Measurements from ENCODE around the gene NOP9.
"Not testable (repeated sequence)": the region's sequence is repeated elsewhere in the genome, so short reads cannot be mapped to it uniquely, and the experiment has no call there.

Gene NOP9

GRCh38 chr14:24347134-24347533 is 47.5 kb downstream of the NOP9 start:
- TF ChIP-seq FOXA1 (IDR thresholded peaks at IDR 0.05) (no peak), CTBP1 (IDR thresholded peaks at IDR 0.05; ENCODE audit: borderline replicate concordance) (no peak), SP1 (IDR thresholded peaks at IDR 0.05) (no peak), ELF4 (IDR thresholded peaks at IDR 0.05) (no peak), NFRKB (IDR thresholded peaks at IDR 0.05) (no peak), BHLHE40 (IDR thresholded peaks at IDR 0.05; ENCODE audit: borderline replicate concordance) (no peak), LEF1 (IDR thresholded peaks at IDR 0.05; ENCODE audit: borderline replicate concordance) (no peak), L3MBTL2 (conservative IDR thresholded peaks at IDR 0.05) (no peak), SUZ12 (IDR thresholded peaks at IDR 0.05) (no peak), TARDBP (IDR thresholded peaks at IDR 0.05) (no peak), FOXK2 (IDR thresholded peaks at IDR 0.05) (no peak), FOXM1 (IDR thresholded peaks at IDR 0.05; ENCODE audit: borderline replicate concordance) (no peak), ARNT (IDR thresholded peaks at IDR 0.05) (no peak), PKNOX1 (IDR thresholded peaks at IDR 0.05) (no peak), ZNF384 (IDR thresholded peaks at IDR 0.05) (no peak), HDGF (IDR thresholded peaks at IDR 0.05; ENCODE audit: borderline replicate concordance) (no peak)
- POLR2A ChIA-PET: interaction anchor here (0.7 to 1.2 kb wide), 2 partner anchors 9 to 85 kb away, joined by 3 read pairs; no protein-coding TSS in a partner anchor
- DNase-seq (ENCODE audit: extremely low spot score): no peak
- CTCF ChIA-PET: interaction anchor here (1.5 to 3.7 kb wide), 3 partner anchors 11 to 85 kb away, joined by 3 to 17 read pairs (median 4); no protein-coding TSS in a partner anchor

- TF ChIP-seq TARDBP (IDR thresholded peaks at IDR 0.05) (no peak), ELF4 (IDR thresholded peaks at IDR 0.05) (no peak), NFRKB (IDR thresholded peaks at IDR 0.05) (no peak), PKNOX1 (IDR thresholded peaks at IDR 0.05) (no peak), FOXM1 (IDR thresholded peaks at IDR 0.05; ENCODE audit: borderline replicate concordance) (no peak), SP1 (IDR thresholded peaks at IDR 0.05) (no peak), SUZ12 (IDR thresholded peaks at IDR 0.05) (no peak), FOXK2 (IDR thresholded peaks at IDR 0.05) (no peak), LEF1 (IDR thresholded peaks at IDR 0.05; ENCODE audit: borderline replicate concordance) (no peak), CTBP1 (IDR thresholded peaks at IDR 0.05; ENCODE audit: borderline replicate concordance) (no peak), FOXA1 (IDR thresholded peaks at IDR 0.05) (no peak), ARNT (IDR thresholded peaks at IDR 0.05) (no peak)
- DNase-seq (ENCODE audit: extremely low spot score): no peak
- POLR2A ChIA-PET: no interaction called here
- CTCF ChIA-PET: interaction anchor here (0.7 to 3.7 kb wide), 3 partner anchors 38 to 268 kb away, joined by 3 to 17 read pairs (median 6); no protein-coding TSS in a partner anchor
Measured at GRCh38 chr14:24348186-24348585, 48.5 kb downstream of the NOP9 start.

GRCh38 chr14:24349742-24350141 is 50.1 kb downstream of the NOP9 start:
- TF ChIP-seq L3MBTL2 (conservative IDR thresholded peaks at IDR 0.05) (no peak), FOXM1 (IDR thresholded peaks at IDR 0.05; ENCODE audit: borderline replicate concordance) (no peak), FOXK2 (IDR thresholded peaks at IDR 0.05) (no peak), ELF4 (IDR thresholded peaks at IDR 0.05) (no peak), BHLHE40 (IDR thresholded peaks at IDR 0.05; ENCODE audit: borderline replicate concordance) (no peak), NFRKB (IDR thresholded peaks at IDR 0.05) (no peak), SUZ12 (IDR thresholded peaks at IDR 0.05) (no peak), CTBP1 (IDR thresholded peaks at IDR 0.05; ENCODE audit: borderline replicate concordance) (no peak), TARDBP (IDR thresholded peaks at IDR 0.05) (no peak), ZNF384 (IDR thresholded peaks at IDR 0.05) (no peak), ARNT (IDR thresholded peaks at IDR 0.05) (no peak), PKNOX1 (IDR thresholded peaks at IDR 0.05) (no peak), SP1 (IDR thresholded peaks at IDR 0.05) (no peak), LEF1 (IDR thresholded peaks at IDR 0.05; ENCODE audit: borderline replicate concordance) (no peak), HDGF (IDR thresholded peaks at IDR 0.05; ENCODE audit: borderline replicate concordance) (no peak), FOXA1 (IDR thresholded peaks at IDR 0.05) (no peak)
- ChIA-PET CTCF (interaction anchor here (1.5 kb wide), 1 partner anchor 16 kb away, joined by 4 read pairs; no protein-coding TSS in a partner anchor), POLR2A (interaction anchor here (0.7 kb wide), 1 partner anchor 234 kb away, joined by 3 read pairs; no protein-coding TSS in a partner anchor)
- no peak for DNase-seq (ENCODE audit: extremely low spot score)

- CTCF ChIA-PET: interaction anchor here (0.7 to 2.0 kb wide), 6 partner anchors 11 to 80 kb away, joined by 3 to 13 read pairs (median 6); no protein-coding TSS in a partner anchor
- POLR2A ChIA-PET: interaction anchor here (0.8 to 2.2 kb wide), 3 partner anchors 11 to 91 kb away, joined by 3 to 13 read pairs (median 7); partner anchors contain the start of genes CBLN3, KHNYN, RIPK3 and SDR39U1
- no peak for DNase-seq (ENCODE audit: extremely low spot score)
- TF ChIP-seq LEF1 (IDR thresholded peaks at IDR 0.05; ENCODE audit: borderline replicate concordance) (no peak), TARDBP (IDR thresholded peaks at IDR 0.05) (no peak), FOXA1 (IDR thresholded peaks at IDR 0.05) (no peak)
Measured at GRCh38 chr14:24351517-24351916, 51.9 kb downstream of the NOP9 start.

GRCh38 chr14:24353559-24354481 is 54.2 kb downstream of the NOP9 start:
- ChIA-PET POLR2A (no interaction called here), CTCF (no interaction called here)
- no peak for DNase-seq (ENCODE audit: extremely low spot score)
- TF ChIP-seq FOXK2 (IDR thresholded peaks at IDR 0.05): no peak
- TF ChIP-seq ARNT (IDR thresholded peaks at IDR 0.05): no peak
- TF ChIP-seq SUZ12 (IDR thresholded peaks at IDR 0.05): no peak

- DNase-seq (ENCODE audit: extremely low spot score); POLR2A ChIA-PET; CTCF ChIA-PET: not testable (repeated sequence)
Measured at GRCh38 chr14:24354482-24354825, 54.8 kb downstream of the NOP9 start.

All from HEK293T (cell line).